ENCODE results near the gene SLC10A7. TPM values are rescaled to one million over a fixed set of nuclear protein-coding genes. Genes with fewer than 3 reads are reported as not detected.
A peak's percentile ranks its signal among the peaks of the same experiment; 100 is the strongest.

The SLC10A7 gene
- total and polyA plus RNA-seq, 2 of the 4 experiments (the other 2 are of a cell fraction): 5.2 to 8.4 TPM

DNA sequence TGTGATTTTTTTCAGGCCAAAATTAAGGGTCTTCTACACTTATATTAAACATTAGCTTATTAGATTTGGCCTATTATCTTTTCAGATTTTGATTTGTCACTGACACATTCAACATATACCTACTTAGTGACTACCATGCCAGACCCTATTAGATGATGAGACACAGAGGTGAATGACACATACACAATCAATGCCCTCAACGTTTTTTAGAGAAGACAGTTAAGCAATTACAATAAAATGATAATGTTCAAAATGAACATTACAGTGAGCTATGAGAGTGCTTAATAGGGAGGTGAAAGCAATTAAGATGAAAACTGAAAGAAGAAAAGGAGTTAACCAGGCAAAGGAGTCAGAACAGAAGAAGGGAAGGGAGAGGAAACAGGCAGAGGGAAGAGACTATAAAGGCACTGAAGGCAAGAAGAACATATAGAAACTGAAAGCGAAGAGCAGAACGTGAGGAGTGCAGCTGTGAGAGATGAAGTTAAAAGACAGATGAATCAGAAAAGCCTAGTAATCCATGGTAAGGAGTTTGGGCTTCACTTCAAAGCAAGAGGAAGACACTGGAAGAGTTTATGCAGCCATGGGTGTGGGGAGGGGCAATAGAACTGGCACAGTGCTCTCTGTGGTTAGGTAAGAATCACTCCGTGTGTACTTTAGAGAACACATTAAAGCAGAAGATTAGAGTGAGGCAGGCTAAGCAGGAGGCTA is 188.4 kb downstream of the SLC10A7 start:
- peak overlapping the region; percentile 35; the same call in 1 of the 2 replicates for H2BK20ac ChIP-seq (ENCODE audit: low read depth, low read length)
- H4K8ac ChIP-seq (ENCODE audit: low read depth in 2 of 2, low read length in 2 of 2): 0 out of 4 replicates have a peak overlapping the region, but pooled peaks of 1 of the 2 experiments have one; percentile 9
- WGBS, 2 experiments (ENCODE audit: extremely low coverage in 2 of 2, insufficient read length in 1 of 2): 93% methylated on average over 3 of the region's 4 CpGs; no CpG with 5 or more reads in 1 of the 2 experiments
- TF ChIP-seq MAZ (IDR thresholded peaks at IDR 0.05; ENCODE audit: borderline replicate concordance, low read depth, low read length) (no peak), NFE2L2 (IDR thresholded peaks at IDR 0.05; ENCODE audit: low read depth, low read length) (no peak), SMC3 (IDR thresholded peaks at IDR 0.05; ENCODE audit: low read depth, low read length) (no peak), RCOR1 (IDR thresholded peaks at IDR 0.05; ENCODE audit: insufficient replicate concordance, low read length) (no peak), RFX5 (IDR thresholded peaks at IDR 0.05; ENCODE audit: low read depth, low read length) (no peak), MXI1 (IDR thresholded peaks at IDR 0.05; ENCODE audit: borderline replicate concordance, low read depth, low read length) (no peak), BHLHE40 (IDR thresholded peaks at IDR 0.05; ENCODE audit: low read depth, low read length) (no peak), ELK1 (IDR thresholded peaks at IDR 0.05; ENCODE audit: borderline replicate concordance, low read depth, low read length) (no peak), CEBPB (IDR thresholded peaks at IDR 0.05; ENCODE audit: low read depth, low read length) (no peak), RAD21 (IDR thresholded peaks at IDR 0.05; ENCODE audit: low read length) (no peak), MAFK (IDR thresholded peaks at IDR 0.05; ENCODE audit: low read depth, low read length) (no peak), CHD1 (IDR thresholded peaks at IDR 0.05; ENCODE audit: low read depth, low read length) (no peak), USF2 (IDR thresholded peaks at IDR 0.05; ENCODE audit: low read depth, low read length) (no peak)
- TF ChIP-seq, protein P1, sequence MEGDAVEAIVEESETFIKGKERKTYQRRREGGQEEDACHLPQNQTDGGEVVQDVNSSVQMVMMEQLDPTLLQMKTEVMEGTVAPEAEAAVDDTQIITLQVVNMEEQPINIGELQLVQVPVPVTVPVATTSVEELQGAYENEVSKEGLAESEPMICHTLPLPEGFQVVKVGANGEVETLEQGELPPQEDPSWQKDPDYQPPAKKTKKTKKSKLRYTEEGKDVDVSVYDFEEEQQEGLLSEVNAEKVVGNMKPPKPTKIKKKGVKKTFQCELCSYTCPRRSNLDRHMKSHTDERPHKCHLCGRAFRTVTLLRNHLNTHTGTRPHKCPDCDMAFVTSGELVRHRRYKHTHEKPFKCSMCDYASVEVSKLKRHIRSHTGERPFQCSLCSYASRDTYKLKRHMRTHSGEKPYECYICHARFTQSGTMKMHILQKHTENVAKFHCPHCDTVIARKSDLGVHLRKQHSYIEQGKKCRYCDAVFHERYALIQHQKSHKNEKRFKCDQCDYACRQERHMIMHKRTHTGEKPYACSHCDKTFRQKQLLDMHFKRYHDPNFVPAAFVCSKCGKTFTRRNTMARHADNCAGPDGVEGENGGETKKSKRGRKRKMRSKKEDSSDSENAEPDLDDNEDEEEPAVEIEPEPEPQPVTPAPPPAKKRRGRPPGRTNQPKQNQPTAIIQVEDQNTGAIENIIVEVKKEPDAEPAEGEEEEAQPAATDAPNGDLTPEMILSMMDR (conservative IDR thresholded peaks at IDR 0.05; ENCODE audit: low read depth, low read length): no peak
- peak; percentile 68 for DNase-seq
- intact Hi-C loops (cut with micrococcal nuclease) (no loop called here), dilution Hi-C loops (cut with HindIII; ENCODE audit: low sequenced_read_pairs, unreplicated experiment) (no loop called here), in situ Hi-C loops (cut with MboI; ENCODE audit: low sequenced_read_pairs) (loop anchor here (10.0 to 25.0 kb wide), 2 partner anchors 761 to 1254 kb away; no protein-coding TSS in a partner anchor)
- no peaks in the 10 kb centered on the region for H3K27me3 ChIP-seq (ENCODE audit: control insufficient read depth, insufficient read depth, low read length)
- H3K56ac ChIP-seq (ENCODE audit: extremely low read depth, insufficient read depth, low read length): no peak overlapping the region
- H3K27ac ChIP-seq (ENCODE audit: insufficient read depth, low read length): no peak overlapping the region
- 0 out of 2 replicates have a peak overlapping the region, but pooled peaks have one; percentile 54 for H3K23ac ChIP-seq (ENCODE audit: low read depth, low read length)
- H2AK5ac ChIP-seq (ENCODE audit: low read depth, low read length): no peak overlapping the region
- H2AFZ ChIP-seq (replicated peaks; ENCODE audit: low read length, poor library complexity): peak overlapping the region; percentile 37
- peaks cover 7% of the 10 kb centered on the region for H3K4me1 ChIP-seq (ENCODE audit: control insufficient read depth, insufficient read depth, low read length)
- ChIA-PET POLR2A (ENCODE audit: unreplicated experiment) (no interaction called here), CTCF (no interaction called here)
- H2AK9ac ChIP-seq (replicated peaks; ENCODE audit: low read depth, low read length, poor library complexity): no peak overlapping the region
- peak; percentile 33; the same call in 1 of the 2 replicates for ATAC-seq (ENCODE audit: low read depth)
- H3K4me3 ChIP-seq (ENCODE audit: insufficient read depth, low read depth, low read length): peak overlapping the region; percentile 33; the same call in 1 of the 2 replicates
- no peaks in the 10 kb centered on the region for H3K36me3 ChIP-seq (ENCODE audit: control insufficient read depth, insufficient read depth, low read length)
- H2BK5ac ChIP-seq (ENCODE audit: low read depth, low read length, poor library complexity, severe bottlenecking): peak overlapping the region; percentile 18
- H3K9me3 ChIP-seq (ENCODE audit: control insufficient read depth, insufficient read depth, low read length): no peaks in the 10 kb centered on the region
- H3K14ac ChIP-seq (replicated peaks; ENCODE audit: low read depth, low read length): peak overlapping the region; percentile 53
- peaks cover 4% of the 10 kb centered on the region; the same call in 1 of the 2 replicates for H3K9me1 ChIP-seq (ENCODE audit: insufficient read depth, low read length)
- BruUV-seq (replicated peaks): no TSS peak
- H2BK120ac ChIP-seq (ENCODE audit: low read depth, low read length): peak overlapping the region; percentile 59; the same call in 1 of the 2 replicates
- no peak overlapping the region for H2BK15ac ChIP-seq (ENCODE audit: low read depth, low read length)
- H4K91ac ChIP-seq (ENCODE audit: insufficient read depth, low read depth, low read length): no peak overlapping the region; the same call in 1 of the 2 replicates
- H3K4me2 ChIP-seq (ENCODE audit: low read depth, low read length): peak overlapping the region; percentile 83
- no peak overlapping the region for H4K5ac ChIP-seq (ENCODE audit: low read depth, low read length)
- H3K4ac ChIP-seq (ENCODE audit: low read depth, low read length): peak overlapping the region; percentile 8; the same call in 1 of the 2 replicates
- peaks cover 0 to 7% of the 10 kb centered on the region in 2 experiments; a peak in 2 of 4 replicates for H3K79me1 ChIP-seq (ENCODE audit: low read depth in 1 of 2, low read length in 2 of 2)
- no peaks in the 10 kb centered on the region for H4K20me1 ChIP-seq (ENCODE audit: insufficient read depth, low read length)
- no peak overlapping the region for H3K18ac ChIP-seq (ENCODE audit: low read depth, low read length)
- H3K9ac ChIP-seq (ENCODE audit: low read depth, low read length): no peak overlapping the region
